SK-N-SH treated with all-trans-retinoic acid at 6 μM for 48 hours (cell line): ENCODE results near the gene SLC41A3.

Experiments
- ATAC-seq: fragments of 200-7000 bp; cut with Tn5 transposase; 3 replicates; pipeline ENCODE4 v1.9.1; 2020; ENCODE audit warnings: mild to moderate bottlenecking, moderate library complexity
- BACH2 ChIP-seq: fragments of 250-450 bp; sonication (Bioruptor Pico); IDR thresholded peaks from 2 replicates; pipeline ENCODE4 v1.9.0; 2021; ENCODE audit warnings: mild to moderate bottlenecking, borderline replicate concordance
- CSDC2 ChIP-seq: fragments of 250-450 bp; sonication (Bioruptor Pico); IDR thresholded peaks from 2 replicates; pipeline ENCODE4 v1.5.0; 2020; ENCODE audit warnings: mild to moderate bottlenecking, moderate library complexity
- CSRNP3 ChIP-seq: fragments of 250-450 bp; sonication (Bioruptor Pico); IDR thresholded peaks from 2 replicates; pipeline ENCODE4 v1.5.1; 2021; ENCODE audit warnings: mild to moderate bottlenecking, moderate library complexity
- ESRRG ChIP-seq: fragments of 250-450 bp; sonication (Bioruptor Pico); IDR thresholded peaks from 2 replicates; pipeline ENCODE4 v1.6.1; 2021; ENCODE audit warnings: mild to moderate bottlenecking
- GLIS3 ChIP-seq: fragments of 250-450 bp; sonication (Bioruptor Pico); IDR thresholded peaks from 2 replicates; pipeline ENCODE4 v1.5.0; 2020; ENCODE audit warnings: mild to moderate bottlenecking, moderate library complexity
- ISL1 ChIP-seq: fragments of 250-450 bp; sonication (Bioruptor Pico); IDR thresholded peaks from 2 replicates; pipeline ENCODE4 v2.1.2; 2022; ENCODE audit warnings: mild to moderate bottlenecking, moderate library complexity
- OSR1 ChIP-seq: fragments of 250-450 bp; sonication (Bioruptor Pico); IDR thresholded peaks from 2 replicates; pipeline ENCODE4 v1.8.0; 2022; ENCODE audit warnings: moderate library complexity, mild to moderate bottlenecking, inconsistent platforms
- PATZ1 ChIP-seq: fragments of 250-450 bp; sonication (Bioruptor Pico); IDR thresholded peaks from 2 replicates; pipeline ENCODE4 v1.8.0; 2020; ENCODE audit warnings: mild to moderate bottlenecking, moderate library complexity, borderline replicate concordance
- POU6F1 ChIP-seq: fragments of 250-450 bp; sonication (Bioruptor Pico); IDR thresholded peaks from 2 replicates; pipeline ENCODE4 v1.8.0; 2021; ENCODE audit warnings: low read depth, mild to moderate bottlenecking, moderate library complexity, borderline replicate concordance
- PPARA ChIP-seq: fragments of 250-450 bp; sonication (Bioruptor Pico); IDR thresholded peaks from 2 replicates; pipeline ENCODE4 v1.5.0; 2020; ENCODE audit warnings: mild to moderate bottlenecking, borderline replicate concordance
- RARB ChIP-seq: fragments of 250-450 bp; sonication (Bioruptor Pico); IDR thresholded peaks from 2 replicates; pipeline ENCODE4 v1.8.0; 2021; ENCODE audit warnings: mild to moderate bottlenecking, moderate library complexity
- SNAI2 ChIP-seq: fragments of 250-450 bp; sonication (Bioruptor Pico); IDR thresholded peaks from 2 replicates; pipeline ENCODE4 v1.5.0; 2020; ENCODE audit warnings: mild to moderate bottlenecking, moderate library complexity
- TCF4 ChIP-seq: fragments of 250-450 bp; sonication (Bioruptor Pico); IDR thresholded peaks from 2 replicates; pipeline ENCODE4 v1.8.0; 2021; ENCODE audit warnings: mild to moderate bottlenecking, moderate library complexity, borderline replicate concordance
- TOX ChIP-seq: fragments of 250-450 bp; sonication (Bioruptor Pico); IDR thresholded peaks from 2 replicates; pipeline ENCODE4 v1.8.0; 2021; ENCODE audit warnings: mild to moderate bottlenecking, moderate library complexity, borderline replicate concordance
- TSHZ2 ChIP-seq: fragments of 250-450 bp; sonication (Bioruptor Pico); IDR thresholded peaks from 2 replicates; pipeline ENCODE4 v1.5.0; 2020; ENCODE audit warnings: mild to moderate bottlenecking, moderate library complexity
- ZC3H10 ChIP-seq: fragments of 250-450 bp; sonication (Bioruptor Pico); IDR thresholded peaks from 2 replicates; pipeline ENCODE4 v1.5.1; 2021; ENCODE audit warnings: mild to moderate bottlenecking, moderate library complexity
- ZFP3 ChIP-seq: fragments of 250-450 bp; sonication (Bioruptor Pico); IDR thresholded peaks from 2 replicates; pipeline ENCODE4 v1.5.0; 2020; ENCODE audit warnings: mild to moderate bottlenecking, moderate library complexity
- ZFP30 ChIP-seq: fragments of 450-650 bp; formaldehyde crosslinking; IDR thresholded peaks from 2 replicates; pipeline ENCODE4 v1.5.0; 2022; ENCODE audit warnings: mild to moderate bottlenecking, moderate library complexity
- ZNF565 ChIP-seq: fragments of 450-650 bp; formaldehyde crosslinking; conservative IDR thresholded peaks from 2 replicates; pipeline ENCODE4 v1.5.0; 2020; ENCODE audit warnings: low read depth, mild to moderate bottlenecking, moderate library complexity
- ZNF70 ChIP-seq: fragments of 450-650 bp; formaldehyde crosslinking; IDR thresholded peaks from 2 replicates; pipeline ENCODE4 v1.5.0; 2020; ENCODE audit warnings: mild to moderate bottlenecking, moderate library complexity
- ZNF8 ChIP-seq: fragments of 450-650 bp; formaldehyde crosslinking; IDR thresholded peaks from 2 replicates; pipeline ENCODE4 v1.5.0; 2020; ENCODE audit warnings: mild to moderate bottlenecking, moderate library complexity
- TF ChIP-seq, protein P1 (sequence below): fragments of 250-450 bp; sonication (Bioruptor Pico); IDR thresholded peaks from 2 replicates; pipeline ENCODE4 v1.5.1; 2020; ENCODE audit warnings: low read depth, mild to moderate bottlenecking, moderate library complexity

The SLC41A3 gene

GRCh38 chr3:126101521-126101982 lies 17.6 kb upstream of the SLC41A3 start:
- TF ChIP-seq ISL1 (CRISPR knock-in tag): no peak
- TF ChIP-seq, protein P1, sequence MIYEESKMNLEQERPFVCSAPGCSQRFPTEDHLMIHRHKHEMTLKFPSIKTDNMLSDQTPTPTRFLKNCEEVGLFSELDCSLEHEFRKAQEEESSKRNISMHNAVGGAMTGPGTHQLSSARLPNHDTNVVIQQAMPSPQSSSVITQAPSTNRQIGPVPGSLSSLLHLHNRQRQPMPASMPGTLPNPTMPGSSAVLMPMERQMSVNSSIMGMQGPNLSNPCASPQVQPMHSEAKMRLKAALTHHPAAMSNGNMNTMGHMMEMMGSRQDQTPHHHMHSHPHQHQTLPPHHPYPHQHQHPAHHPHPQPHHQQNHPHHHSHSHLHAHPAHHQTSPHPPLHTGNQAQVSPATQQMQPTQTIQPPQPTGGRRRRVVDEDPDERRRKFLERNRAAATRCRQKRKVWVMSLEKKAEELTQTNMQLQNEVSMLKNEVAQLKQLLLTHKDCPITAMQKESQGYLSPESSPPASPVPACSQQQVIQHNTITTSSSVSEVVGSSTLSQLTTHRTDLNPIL: no peak
- TF ChIP-seq POU6F1 (CRISPR knock-in tag): no peak
- no peak for TF ChIP-seq SNAI2 (CRISPR knock-in tag)
- no peak for TF ChIP-seq PATZ1 (CRISPR knock-in tag)
- TF ChIP-seq PPARA (CRISPR knock-in tag): no peak
- no peak for ATAC-seq

- TF ChIP-seq OSR1 (no peak), TCF4 (peak; percentile 58; the same call in 1 of the 2 replicates), ZNF8 (CRISPR knock-in tag) (peak; percentile 55; the same call in 1 of the 2 replicates)
- TF ChIP-seq, protein P1: no peak
- TF ChIP-seq, all 23 proteins: peak for 2
- no peak for ATAC-seq
Observed at GRCh38 chr3:126100634-126101301, 16.8 kb upstream of the SLC41A3 start.

DNA sequence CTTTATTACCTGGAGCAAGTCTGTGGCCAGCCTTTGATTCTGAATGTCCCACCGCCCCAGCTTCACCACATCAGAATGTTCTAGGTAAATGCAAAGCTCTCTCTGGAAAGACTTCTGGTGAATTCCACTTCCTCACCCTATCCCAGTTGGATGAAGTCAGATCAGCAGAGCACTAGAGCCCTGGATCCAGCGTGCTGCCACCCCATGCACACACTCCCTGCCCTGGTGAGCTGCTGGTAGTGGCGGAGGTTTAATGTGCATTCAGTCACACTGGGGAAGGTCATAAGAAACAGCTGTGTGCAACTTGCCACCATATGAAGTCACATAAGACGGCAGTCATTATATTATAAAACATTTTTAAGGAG lies 16.3 kb upstream of the SLC41A3 start:
- no peak for ATAC-seq
- TF ChIP-seq ZC3H10 (no peak), CSRNP3 (no peak), ZFP30 (CRISPR knock-in tag) (no peak), PATZ1 (CRISPR knock-in tag) (no peak), ZNF565 (CRISPR knock-in tag) (no peak), CSDC2 (CRISPR knock-in tag) (no peak), TOX (CRISPR knock-in tag) (no peak), BACH2 (no peak), TSHZ2 (CRISPR knock-in tag) (no peak), SNAI2 (CRISPR knock-in tag) (no peak), ZNF70 (CRISPR knock-in tag) (no peak), OSR1 (no peak), PPARA (CRISPR knock-in tag) (no peak), ISL1 (CRISPR knock-in tag) (no peak), TCF4 (no peak), POU6F1 (CRISPR knock-in tag) (no peak), RARB (CRISPR knock-in tag) (no peak), ESRRG (CRISPR knock-in tag) (no peak), GLIS3 (CRISPR knock-in tag) (no peak), ZFP3 (no peak)
- TF ChIP-seq, all 23 proteins: peak for 0
